GM23248 (cell line): ENCODE measurements around the gene ARFIP2.

Source experiments
- EZH2 ChIP-seq: fragments of 200-600 bp; sonication (generic); IDR thresholded peaks from 2 replicates; pipeline ENCODE4 v1.6.1; 2018; ENCODE audit warnings: antibody characterized with exemption, mild to moderate bottlenecking; ENCODE audit not compliant: insufficient read depth, poor library complexity, severe bottlenecking
- EZH2phosphoT487 ChIP-seq: fragments of 200-600 bp; sonication (generic); IDR thresholded peaks from 2 replicates; pipeline ENCODE4 v1.6.1; 2018; ENCODE audit warnings: antibody characterized with exemption, moderate library complexity, mild to moderate bottlenecking, low read depth; ENCODE audit not compliant: insufficient read depth

DNA sequence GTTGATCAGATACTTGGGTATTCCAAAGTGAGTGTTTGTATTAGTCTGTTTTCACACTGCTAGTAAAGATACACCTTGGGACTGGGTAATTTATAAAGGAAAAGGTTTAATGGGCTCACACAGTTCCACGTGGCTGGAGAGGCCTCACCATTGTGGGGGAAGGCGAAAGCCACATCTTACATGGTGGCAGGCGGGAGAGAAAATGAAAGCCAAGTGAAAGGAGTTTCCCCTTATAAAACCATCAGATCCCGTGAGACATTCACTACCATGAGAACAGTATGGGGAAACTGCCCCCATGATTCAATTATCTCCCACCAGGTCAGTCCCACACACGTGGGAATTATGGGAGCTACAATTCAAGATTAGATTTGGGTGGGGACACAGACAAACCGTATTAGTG, 7.2 kb upstream of the ARFIP2 start:
- TF ChIP-seq EZH2 (no peak), EZH2phosphoT487 (no peak)
